Measurements from ENCODE around the gene HPS1. TPM values are rescaled to one million over a fixed set of nuclear protein-coding genes. Genes with fewer than 3 reads are reported as not detected.
A peak's percentile ranks its signal among the peaks of the same experiment; 100 is the strongest.

The HPS1 gene
- total RNA-seq, 1 experiment from 2014 or later = 12.3 TPM

GRCh38 chr10:98463976-98464754, 17.4 kb upstream of the HPS1 start:
- no peak for DNase-seq (ENCODE audit: low read depth)

GRCh38 chr10:98463016-98463415, 16.3 kb upstream of the HPS1 start:
- DNase-seq (ENCODE audit: low read depth) = no peak

- DNase-seq (ENCODE audit: low read depth) = no peak
These were observed 14.7 kb upstream of the HPS1 start for GRCh38 chr10:98461500-98461842.

DNA sequence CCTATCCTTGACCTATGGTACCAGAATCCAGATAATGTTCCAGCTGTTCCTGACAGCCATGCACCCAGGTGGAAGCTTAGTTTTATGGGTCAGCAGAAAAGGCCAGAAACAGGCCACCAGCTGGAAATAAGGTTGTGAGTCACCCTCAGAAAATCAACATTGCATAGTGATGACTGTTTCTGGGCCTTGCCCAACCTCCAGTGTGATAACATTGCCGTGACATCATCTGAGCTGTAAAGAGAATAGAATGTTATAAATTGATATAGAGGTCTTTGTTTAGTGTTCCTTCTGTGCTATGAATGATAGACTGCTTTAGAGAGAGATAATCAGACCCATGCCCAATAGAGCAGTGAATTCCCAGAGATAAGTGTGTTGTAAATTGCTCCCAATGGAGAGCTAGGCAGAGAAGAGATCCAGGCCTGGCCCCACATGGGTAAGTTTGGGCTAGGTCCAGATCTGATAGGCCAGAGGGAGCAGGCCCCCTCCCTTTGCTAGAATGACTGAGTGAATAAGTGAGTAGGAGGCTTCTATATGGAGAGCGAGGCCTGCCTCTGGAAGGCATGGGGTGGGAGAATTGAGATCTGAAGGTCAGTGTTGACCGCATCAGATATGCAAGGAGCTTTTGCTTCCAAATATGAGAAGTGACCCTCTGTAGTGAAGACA, 14.2 kb upstream of the HPS1 start:
- DNase-seq (ENCODE audit: low read depth) = peak; percentile 90

- no peak for DNase-seq (ENCODE audit: low read depth)
These were observed 12.4 kb upstream of the HPS1 start for GRCh38 chr10:98458809-98459784.

DNA sequence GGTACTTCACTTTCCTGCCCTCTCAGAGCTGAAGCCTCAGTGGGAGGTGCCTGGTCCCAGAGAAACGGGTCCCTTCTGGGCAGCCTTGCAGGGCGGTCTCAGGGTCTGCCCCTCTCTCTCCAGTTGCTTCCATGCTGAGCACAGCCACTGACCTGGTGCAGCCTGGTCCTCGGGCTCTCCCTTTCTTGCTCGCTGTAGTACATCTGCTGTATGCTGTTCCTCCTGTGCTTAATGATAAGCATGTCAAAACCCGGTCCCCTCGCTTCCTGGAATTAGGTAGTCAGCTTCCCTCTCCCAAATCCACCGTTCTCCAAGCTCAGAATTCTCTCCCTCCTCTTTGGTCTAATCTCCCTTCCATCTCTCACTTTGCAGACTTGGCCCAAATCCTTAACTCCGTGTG, 11.0 kb upstream of the HPS1 start:
- DNase-seq (ENCODE audit: low read depth) = no peak

- no peak for DNase-seq (ENCODE audit: low read depth)
These were observed 10.1 kb upstream of the HPS1 start for GRCh38 chr10:98456686-98457482.

GRCh38 chr10:98456043-98456570, 9.4 kb upstream of the HPS1 start:
- no peak for DNase-seq (ENCODE audit: low read depth)

DNA sequence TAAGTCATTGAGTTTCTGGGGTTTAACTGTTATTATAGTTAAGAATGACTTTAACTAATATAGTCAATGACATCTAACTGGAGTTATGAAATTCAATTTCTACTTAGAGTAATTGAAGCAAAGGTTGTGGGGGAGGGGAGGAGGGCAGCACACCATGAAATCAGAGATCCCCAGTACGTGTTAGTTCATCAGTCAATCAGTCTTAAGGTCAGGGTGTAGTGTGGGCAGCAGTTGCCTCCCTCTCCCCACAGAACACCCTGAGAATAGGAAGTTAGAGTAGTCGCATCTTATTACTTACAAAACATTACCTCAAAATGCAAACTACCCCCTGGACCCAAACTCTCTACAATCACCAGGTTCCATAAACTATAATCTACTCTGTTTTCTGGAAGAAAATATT, 7.0 kb upstream of the HPS1 start:
- no peak for DNase-seq (ENCODE audit: low read depth)

DNA sequence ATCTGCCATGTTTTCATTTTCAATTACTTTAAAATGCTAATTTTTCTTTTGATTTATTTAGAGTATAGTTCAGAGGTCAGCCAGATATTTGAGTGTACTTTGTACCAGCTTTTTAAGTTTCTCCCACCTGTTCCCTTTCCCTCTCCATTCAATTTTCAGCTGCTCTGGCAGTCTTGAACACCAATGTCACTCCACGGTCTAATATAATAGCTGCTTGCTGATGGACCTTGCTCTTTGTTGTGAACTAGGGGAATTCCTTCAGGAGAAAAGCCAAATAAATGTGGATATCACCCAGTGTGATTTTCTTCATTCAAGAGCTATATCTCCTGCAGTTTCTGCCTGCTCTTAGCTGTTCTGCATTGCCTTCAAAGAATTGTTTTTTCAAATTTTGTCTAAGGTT, 3.9 kb upstream of the HPS1 start:
- DNase-seq (ENCODE audit: low read depth) = no peak

DNA sequence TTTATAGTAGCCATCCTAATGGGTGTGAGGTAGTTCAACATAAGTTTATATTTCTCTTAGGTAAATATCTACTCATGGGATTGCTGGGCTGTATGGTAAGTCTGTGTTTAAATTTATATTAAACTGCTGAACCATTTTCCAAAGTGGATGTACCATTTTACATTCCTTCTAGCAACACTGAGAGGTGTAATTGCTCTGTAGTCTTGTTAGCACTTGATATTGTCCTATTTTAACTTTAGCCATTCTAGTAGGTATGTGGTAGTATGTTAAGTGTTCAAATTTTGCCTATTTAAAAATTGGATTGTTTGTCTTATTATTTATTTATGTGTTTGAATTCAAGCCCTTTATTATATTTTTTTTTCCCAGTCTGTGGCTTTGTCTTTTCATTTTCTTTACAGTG, 2.6 kb upstream of the HPS1 start:
- no peak for DNase-seq (ENCODE audit: low read depth)

- peak; percentile 23 for DNase-seq (ENCODE audit: low read depth)
These were observed 529 bp downstream of the HPS1 start for GRCh38 chr10:98446151-98446660.

DNA sequence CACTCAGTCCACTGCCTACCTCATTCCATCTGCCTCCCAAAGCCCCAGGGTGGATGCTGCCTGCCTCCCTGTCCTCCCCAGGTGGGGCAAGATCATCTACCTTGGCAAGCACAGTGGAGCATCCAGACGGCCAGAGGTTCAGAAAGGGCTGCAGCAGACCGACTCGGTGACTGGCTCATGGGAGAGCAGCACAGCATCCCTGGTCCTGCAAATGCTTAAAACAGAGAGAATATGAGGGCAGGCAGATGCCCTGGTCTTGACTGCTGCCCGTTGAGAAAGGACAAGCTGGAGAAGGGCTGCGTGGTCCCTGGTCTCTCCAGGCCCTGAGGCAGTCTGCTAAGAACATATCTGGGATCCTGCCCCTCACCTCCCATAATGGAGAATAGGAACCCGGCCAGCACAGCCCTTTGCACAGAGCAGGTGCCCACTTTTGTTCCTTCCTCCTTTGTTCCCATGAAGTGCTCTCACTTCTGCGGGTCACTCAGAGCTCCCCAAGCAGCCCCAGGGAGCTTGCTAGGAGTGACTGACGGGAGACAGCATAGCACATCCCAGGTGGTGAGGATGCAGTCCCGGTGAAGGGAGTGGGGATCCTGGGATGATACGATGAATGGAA, 1.4 kb downstream of the HPS1 start:
- no peak for DNase-seq (ENCODE audit: low read depth)

DNA sequence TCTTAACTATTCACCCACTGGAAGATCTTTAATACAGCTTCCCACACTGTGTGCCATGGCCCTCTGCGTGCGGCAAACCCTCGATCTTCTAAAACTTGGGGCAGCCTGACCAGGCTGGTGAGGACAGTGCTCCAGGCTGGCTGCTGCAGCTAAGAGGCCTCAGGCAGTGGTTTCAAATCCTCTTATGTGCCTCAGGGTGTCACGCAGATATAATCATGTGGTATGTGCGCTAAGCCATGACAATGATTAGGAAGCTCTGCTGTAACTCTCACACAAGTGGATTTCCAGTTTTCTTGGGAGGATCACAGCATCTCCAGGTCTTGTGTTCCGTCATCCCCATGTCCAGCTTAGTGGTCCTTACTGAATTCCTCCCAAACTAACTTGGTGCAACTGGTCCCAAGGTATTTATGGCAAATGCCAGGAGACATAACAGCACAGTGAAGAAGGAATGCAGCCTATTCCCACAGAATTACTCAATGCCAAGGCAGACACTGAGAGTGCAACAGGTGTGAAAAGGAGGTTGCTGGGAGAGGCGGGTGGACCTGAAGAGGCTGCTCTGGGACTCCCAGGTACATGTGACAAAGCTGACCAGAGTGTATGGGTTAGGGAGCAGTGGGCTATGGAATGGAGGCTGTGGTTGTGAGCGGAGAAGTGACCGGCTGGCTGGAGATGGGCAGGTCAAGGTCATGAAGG, 2.3 kb downstream of the HPS1 start:
- DNase-seq (ENCODE audit: low read depth) = no peak

DNA sequence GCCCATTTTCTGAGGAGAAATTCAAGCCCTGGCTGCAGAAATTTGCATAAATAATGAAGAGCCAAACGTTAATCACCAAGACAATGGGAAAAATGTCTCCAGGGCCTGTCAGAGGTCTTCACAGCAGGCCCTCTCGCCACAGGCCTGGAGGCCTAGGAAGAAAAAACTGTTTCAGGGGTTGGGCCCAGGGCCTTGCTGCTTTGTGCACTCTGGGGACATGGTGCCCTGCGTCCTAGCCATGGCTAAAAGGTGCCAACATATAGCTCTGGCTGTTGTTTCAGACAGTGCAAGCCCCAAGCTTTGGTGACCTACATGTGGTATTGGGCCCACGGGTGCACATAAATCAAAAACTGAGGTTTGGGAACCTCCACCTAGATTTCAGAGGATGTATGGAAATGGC, 8.0 kb downstream of the HPS1 start:
- DNase-seq (ENCODE audit: low read depth) = no peak

DNA sequence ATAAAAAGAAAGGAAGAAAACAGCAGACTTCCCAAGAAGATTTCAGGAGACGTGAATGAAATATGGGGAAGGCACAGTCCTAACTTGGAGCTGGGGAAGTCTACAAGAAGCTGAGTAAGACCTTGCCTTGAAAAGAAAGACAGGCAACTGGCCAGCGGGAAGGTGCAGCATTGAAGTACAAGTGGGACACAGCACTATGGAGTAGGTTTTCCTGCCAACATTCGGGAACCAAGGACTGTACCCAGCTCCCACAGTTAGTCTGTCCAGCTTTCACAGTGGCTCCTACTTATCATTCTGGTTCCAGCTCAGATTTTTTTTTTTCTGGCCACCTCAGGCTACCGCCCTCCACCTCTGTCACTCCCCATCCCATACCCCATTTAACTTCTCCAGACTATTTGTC, 10.0 kb downstream of the HPS1 start:
- no peak for DNase-seq (ENCODE audit: low read depth)

DNA sequence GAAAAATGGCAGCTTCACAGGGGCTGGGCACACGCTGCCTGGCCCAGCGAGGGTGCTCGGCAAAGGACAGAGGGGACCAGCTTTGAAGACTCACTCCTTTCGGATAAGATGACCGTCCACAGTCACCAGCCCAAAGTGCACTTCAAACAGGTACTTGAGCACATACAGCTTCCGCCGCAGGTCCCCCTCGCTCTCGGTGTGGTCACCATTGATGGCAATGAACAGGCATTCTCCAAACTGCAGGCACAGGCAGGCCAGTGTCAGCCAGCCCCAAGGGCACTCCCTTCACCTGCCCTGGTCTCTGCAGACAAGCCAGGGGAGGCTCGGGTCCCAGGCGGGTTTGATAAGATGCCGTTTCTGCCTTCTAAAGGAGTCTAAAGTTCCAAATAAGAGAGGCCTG, 11.6 kb downstream of the HPS1 start:
- no peak for DNase-seq (ENCODE audit: low read depth)

DNA sequence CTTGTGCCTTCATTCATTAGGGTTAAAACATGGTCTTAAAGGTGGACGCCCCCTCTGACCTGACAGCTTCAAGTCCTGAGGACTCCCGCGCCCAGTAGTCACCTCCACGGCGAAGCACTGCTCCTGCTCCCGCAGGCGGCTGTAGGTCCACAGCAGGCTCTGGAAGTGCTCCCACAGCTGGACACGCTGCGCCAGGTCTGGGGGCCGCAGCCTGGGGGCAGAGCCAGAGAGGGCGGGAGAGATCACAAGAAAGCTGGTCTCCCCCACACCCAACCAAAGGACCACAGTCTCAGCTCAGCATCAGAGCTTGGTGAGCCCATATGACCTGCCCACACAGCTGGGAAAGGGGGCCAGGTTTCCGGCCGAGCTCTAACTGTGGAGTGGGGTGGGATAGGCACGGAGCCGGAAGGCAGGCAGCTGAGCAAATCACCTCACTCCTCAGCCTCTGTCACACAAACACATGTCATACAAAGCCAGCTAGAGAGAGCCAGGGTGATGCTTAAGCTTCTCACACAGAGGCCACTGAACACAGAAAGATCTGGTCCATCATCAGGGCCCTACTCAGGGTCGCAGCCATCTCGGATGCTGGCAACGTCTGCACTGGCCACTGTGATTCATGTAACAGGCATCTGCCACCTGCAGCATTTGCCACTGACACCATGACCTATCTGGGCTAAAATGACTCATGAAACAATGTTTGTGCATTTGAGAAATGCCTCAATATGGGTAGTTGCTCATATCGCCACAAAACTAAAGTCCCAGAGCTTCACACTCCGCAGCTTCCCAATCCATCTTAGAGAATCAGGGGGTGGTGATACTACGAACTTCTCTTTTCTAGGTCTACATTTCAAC, 12.6 kb downstream of the HPS1 start:
- peak; percentile 69 for DNase-seq (ENCODE audit: low read depth)

- no peak for DNase-seq (ENCODE audit: low read depth)
These were observed 13.4 kb downstream of the HPS1 start for GRCh38 chr10:98433371-98433770.

Measured in RPMI7951 (cell line).